ENCODE measurements around the gene EIF5AL1.
A peak's percentile ranks its signal among the peaks of the same experiment; 100 is the strongest.
"Not testable (repeated sequence)": the region's sequence is repeated elsewhere in the genome, so short reads cannot be mapped to it uniquely, and the experiment has no call there.

Gene EIF5AL1

DNA sequence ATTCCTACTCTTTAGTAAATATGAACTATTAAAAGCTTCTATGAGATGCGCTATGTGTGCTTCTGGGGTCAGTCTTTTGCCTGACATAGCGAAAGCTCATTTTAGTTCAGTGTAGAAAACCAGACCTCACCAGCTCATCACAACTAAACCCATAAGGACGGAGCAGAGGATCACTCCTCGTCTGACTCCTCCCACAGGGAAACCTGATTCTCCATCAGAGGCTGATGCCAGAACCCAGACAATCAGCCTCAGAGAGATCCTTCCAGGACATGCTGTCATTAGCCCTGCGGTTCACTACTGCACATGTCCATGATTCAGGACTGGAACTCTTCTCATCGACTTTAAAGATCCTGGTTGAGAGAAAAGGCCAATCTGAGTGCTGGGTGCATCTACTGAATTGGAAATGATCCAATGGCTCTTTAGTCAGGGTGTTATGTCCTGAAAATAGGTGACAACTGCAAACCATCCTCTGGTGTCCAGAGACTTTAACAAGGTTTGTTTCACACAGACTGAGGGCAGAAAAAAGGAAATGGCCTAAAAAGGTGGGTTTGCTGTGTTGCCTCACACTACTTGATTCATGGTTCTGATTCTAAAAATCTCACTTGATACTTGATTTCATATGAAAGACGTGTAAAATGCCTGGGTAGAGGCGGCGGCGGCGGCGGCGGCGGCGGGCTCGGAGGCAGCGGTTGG, at the start of gene EIF5AL1:
EIF5AL1 (plus strand) TSS at position 643 of the 693 bp plus-strand sequence. CDS start 117 bp downstream, outside the sequence.
- not testable (repeated sequence) for H4K20me1 ChIP-seq (ENCODE audit: insufficient read depth, low read length, poor library complexity, severe bottlenecking); H3K4me1 ChIP-seq (ENCODE audit: insufficient read depth, low read length, poor library complexity, severe bottlenecking); H3K9me3 ChIP-seq (ENCODE audit: insufficient read depth, low read depth, low read length); H3K27me3 ChIP-seq (ENCODE audit: insufficient read depth, low read length, poor library complexity, severe bottlenecking); H3K79me2 ChIP-seq (ENCODE audit: insufficient read depth, low read length); H3F3A ChIP-seq (ENCODE audit: low read depth); H3K9ac ChIP-seq (ENCODE audit: low read depth, low read length, poor library complexity, severe bottlenecking); H3K9me2 ChIP-seq (replicated peaks; ENCODE audit: low read depth, low read length); H3K4me3 ChIP-seq (ENCODE audit: low read length, poor library complexity, severe bottlenecking); H2AFZ ChIP-seq (ENCODE audit: low read length); H3K4me2 ChIP-seq (ENCODE audit: low read depth, low read length, poor library complexity, severe bottlenecking); H3K36me3 ChIP-seq (ENCODE audit: insufficient read depth, low read length)

DNA sequence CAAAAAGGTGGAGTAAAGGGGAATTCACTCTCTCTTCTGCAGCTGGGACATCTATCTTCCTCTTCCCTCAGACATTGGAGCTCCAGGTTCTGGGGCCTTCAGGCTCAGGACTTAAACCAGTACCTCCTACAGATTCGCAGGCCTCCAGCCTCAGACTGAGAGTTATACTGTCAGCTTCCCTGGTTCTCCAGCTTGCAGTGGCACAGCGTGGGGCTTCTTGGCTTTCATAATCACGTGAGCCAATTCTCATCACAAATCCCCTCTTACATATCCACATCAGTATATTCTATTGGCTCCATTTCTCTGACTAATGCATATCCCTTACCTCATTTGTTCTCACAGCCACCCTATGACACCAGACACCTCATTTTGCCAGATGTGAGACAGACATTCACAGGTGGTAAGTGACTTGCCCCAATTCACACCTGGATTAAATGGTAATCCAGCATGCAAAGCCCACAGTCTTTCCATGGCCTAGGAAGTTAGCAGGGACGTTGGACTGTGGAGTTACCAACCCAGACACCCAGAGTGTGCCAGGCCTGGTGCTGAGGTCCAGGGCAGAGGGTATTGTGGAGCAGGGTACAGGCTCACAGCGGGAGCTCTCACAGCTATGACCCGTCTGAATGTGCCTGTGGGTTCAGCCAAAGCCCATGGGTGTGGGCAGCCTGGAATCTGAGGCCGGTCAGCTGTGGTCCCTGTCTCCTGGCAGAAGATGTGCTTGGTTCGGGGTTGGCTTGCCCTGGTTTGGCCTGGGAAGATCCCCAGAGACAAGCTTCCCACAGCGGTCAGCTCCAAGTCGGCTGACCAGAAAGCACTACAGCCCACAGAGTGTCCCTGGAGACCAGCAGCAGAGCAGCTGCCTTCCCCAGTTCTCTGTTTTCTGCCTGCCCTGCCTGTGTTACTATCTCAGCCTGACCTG, 48.5 kb upstream of the EIF5AL1 start:
- no peaks in the 10 kb centered on the region for H3K9me3 ChIP-seq (ENCODE audit: insufficient read depth, low read depth, low read length)
- H3K4me1 ChIP-seq (ENCODE audit: insufficient read depth, low read length, poor library complexity, severe bottlenecking) = no peaks in the 10 kb centered on the region
- H3K4me2 ChIP-seq (ENCODE audit: low read depth, low read length, poor library complexity, severe bottlenecking) = no peak overlapping the region
- no peaks in the 10 kb centered on the region for H4K20me1 ChIP-seq (ENCODE audit: insufficient read depth, low read length, poor library complexity, severe bottlenecking)
- no peak overlapping the region for H3K4me3 ChIP-seq (ENCODE audit: low read length, poor library complexity, severe bottlenecking)
- no peak overlapping the region for H3K9ac ChIP-seq (ENCODE audit: low read depth, low read length, poor library complexity, severe bottlenecking)
- H3K9me2 ChIP-seq (replicated peaks; ENCODE audit: low read depth, low read length) = no peaks in the 10 kb centered on the region
- H3K27me3 ChIP-seq (ENCODE audit: insufficient read depth, low read length, poor library complexity, severe bottlenecking) = no peaks in the 10 kb centered on the region
- no peaks in the 10 kb centered on the region for H3K36me3 ChIP-seq (ENCODE audit: insufficient read depth, low read length)
- H2AFZ ChIP-seq (ENCODE audit: low read length) = no peak overlapping the region
- TF ChIP-seq EZH2phosphoT487 (IDR thresholded peaks at IDR 0.05; ENCODE audit: borderline replicate concordance) = no peak
- no peaks in the 10 kb centered on the region for H3F3A ChIP-seq (ENCODE audit: low read depth)
- no peaks in the 10 kb centered on the region for H3K79me2 ChIP-seq (ENCODE audit: insufficient read depth, low read length)

DNA sequence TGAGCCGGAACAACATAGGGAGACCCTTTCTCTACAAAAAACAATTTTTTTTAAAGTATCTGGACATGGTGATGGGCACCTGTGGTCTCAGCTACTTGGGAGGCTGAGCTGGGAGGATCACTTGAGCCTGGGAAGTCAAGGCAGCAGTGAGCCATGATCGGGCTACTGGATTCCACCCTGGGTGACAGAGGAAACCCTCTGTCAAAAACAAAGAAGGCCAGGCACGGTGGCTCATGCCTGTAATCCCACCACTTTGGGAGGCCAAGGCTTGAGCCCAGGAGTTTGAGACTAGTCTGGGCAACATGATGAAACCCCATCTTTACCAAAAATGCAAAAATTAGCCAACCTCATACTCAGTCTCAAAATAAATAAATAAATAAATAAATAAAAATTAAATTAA, 47.0 kb upstream of the EIF5AL1 start:
- Histone ChIP-seq H3K27me3 (ENCODE audit: insufficient read depth, low read length, poor library complexity, severe bottlenecking) (no peaks in the 10 kb centered on the region), H3K9ac (ENCODE audit: low read depth, low read length, poor library complexity, severe bottlenecking) (no peak overlapping the region), H3K4me1 (ENCODE audit: insufficient read depth, low read length, poor library complexity, severe bottlenecking) (no peaks in the 10 kb centered on the region), H3K79me2 (ENCODE audit: insufficient read depth, low read length) (no peaks in the 10 kb centered on the region), H3K9me2 (replicated peaks; ENCODE audit: low read depth, low read length) (no peaks in the 10 kb centered on the region), H3F3A (ENCODE audit: low read depth) (no peaks in the 10 kb centered on the region), H3K4me3 (ENCODE audit: low read length, poor library complexity, severe bottlenecking) (no peak overlapping the region), H3K4me2 (ENCODE audit: low read depth, low read length, poor library complexity, severe bottlenecking) (no peak overlapping the region), H3K9me3 (ENCODE audit: insufficient read depth, low read depth, low read length) (no peaks in the 10 kb centered on the region), H3K36me3 (ENCODE audit: insufficient read depth, low read length) (no peaks in the 10 kb centered on the region), H4K20me1 (ENCODE audit: insufficient read depth, low read length, poor library complexity, severe bottlenecking) (no peaks in the 10 kb centered on the region), H2AFZ (ENCODE audit: low read length) (no peak overlapping the region)
- no peak for TF ChIP-seq EZH2phosphoT487 (IDR thresholded peaks at IDR 0.05; ENCODE audit: borderline replicate concordance)
- TF ChIP-seq, protein P1, sequence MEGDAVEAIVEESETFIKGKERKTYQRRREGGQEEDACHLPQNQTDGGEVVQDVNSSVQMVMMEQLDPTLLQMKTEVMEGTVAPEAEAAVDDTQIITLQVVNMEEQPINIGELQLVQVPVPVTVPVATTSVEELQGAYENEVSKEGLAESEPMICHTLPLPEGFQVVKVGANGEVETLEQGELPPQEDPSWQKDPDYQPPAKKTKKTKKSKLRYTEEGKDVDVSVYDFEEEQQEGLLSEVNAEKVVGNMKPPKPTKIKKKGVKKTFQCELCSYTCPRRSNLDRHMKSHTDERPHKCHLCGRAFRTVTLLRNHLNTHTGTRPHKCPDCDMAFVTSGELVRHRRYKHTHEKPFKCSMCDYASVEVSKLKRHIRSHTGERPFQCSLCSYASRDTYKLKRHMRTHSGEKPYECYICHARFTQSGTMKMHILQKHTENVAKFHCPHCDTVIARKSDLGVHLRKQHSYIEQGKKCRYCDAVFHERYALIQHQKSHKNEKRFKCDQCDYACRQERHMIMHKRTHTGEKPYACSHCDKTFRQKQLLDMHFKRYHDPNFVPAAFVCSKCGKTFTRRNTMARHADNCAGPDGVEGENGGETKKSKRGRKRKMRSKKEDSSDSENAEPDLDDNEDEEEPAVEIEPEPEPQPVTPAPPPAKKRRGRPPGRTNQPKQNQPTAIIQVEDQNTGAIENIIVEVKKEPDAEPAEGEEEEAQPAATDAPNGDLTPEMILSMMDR (conservative IDR thresholded peaks at IDR 0.05; ENCODE audit: low read length) = no peak

DNA sequence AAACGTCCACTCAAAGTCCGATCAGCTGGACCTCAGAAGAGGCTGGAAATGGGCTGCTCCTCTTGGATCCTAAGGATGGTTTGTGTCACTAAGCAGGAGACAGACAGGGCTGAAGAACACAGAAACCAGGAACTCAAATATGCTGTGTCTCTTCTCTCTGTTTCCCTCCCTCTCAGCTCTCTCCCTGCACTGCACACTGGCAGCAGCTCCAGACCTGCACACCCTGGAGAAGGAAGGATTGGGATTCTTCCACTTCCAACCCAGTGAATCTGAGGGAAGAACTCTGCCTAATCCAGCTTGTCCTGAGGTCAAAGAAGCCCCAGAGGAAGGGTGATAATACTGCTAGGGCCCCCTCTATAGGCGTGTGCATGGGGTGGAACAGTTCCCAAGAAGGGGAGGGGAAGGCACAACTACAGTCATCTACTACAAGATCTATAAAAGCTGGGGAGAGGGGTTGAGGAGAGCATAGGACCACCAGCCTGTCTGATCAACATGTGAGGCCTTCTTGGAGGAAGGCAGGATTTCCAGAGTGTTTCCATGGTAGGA, 44.2 kb upstream of the EIF5AL1 start:
- Histone ChIP-seq H3K9me3 (ENCODE audit: insufficient read depth, low read depth, low read length) (no peaks in the 10 kb centered on the region), H2AFZ (ENCODE audit: low read length) (peak overlapping the region; percentile 64), H3K9ac (ENCODE audit: low read depth, low read length, poor library complexity, severe bottlenecking) (no peak overlapping the region), H3K79me2 (ENCODE audit: insufficient read depth, low read length) (no peaks in the 10 kb centered on the region), H3K9me2 (replicated peaks; ENCODE audit: low read depth, low read length) (no peaks in the 10 kb centered on the region), H3K36me3 (ENCODE audit: insufficient read depth, low read length) (no peaks in the 10 kb centered on the region), H3K4me3 (ENCODE audit: low read length, poor library complexity, severe bottlenecking) (no peak overlapping the region), H3K4me2 (ENCODE audit: low read depth, low read length, poor library complexity, severe bottlenecking) (no peak overlapping the region), H3K4me1 (ENCODE audit: insufficient read depth, low read length, poor library complexity, severe bottlenecking) (peaks cover 4% of the 10 kb centered on the region), H3F3A (ENCODE audit: low read depth) (no peaks in the 10 kb centered on the region), H3K27me3 (ENCODE audit: insufficient read depth, low read length, poor library complexity, severe bottlenecking) (no peaks in the 10 kb centered on the region), H4K20me1 (ENCODE audit: insufficient read depth, low read length, poor library complexity, severe bottlenecking) (no peaks in the 10 kb centered on the region)
- TF ChIP-seq, protein P1 (conservative IDR thresholded peaks at IDR 0.05; ENCODE audit: low read length) = no peak
- TF ChIP-seq EZH2phosphoT487 (IDR thresholded peaks at IDR 0.05; ENCODE audit: borderline replicate concordance) = no peak
